ENCODE data around the gene PCSK4.

The PCSK4 gene

DNA sequence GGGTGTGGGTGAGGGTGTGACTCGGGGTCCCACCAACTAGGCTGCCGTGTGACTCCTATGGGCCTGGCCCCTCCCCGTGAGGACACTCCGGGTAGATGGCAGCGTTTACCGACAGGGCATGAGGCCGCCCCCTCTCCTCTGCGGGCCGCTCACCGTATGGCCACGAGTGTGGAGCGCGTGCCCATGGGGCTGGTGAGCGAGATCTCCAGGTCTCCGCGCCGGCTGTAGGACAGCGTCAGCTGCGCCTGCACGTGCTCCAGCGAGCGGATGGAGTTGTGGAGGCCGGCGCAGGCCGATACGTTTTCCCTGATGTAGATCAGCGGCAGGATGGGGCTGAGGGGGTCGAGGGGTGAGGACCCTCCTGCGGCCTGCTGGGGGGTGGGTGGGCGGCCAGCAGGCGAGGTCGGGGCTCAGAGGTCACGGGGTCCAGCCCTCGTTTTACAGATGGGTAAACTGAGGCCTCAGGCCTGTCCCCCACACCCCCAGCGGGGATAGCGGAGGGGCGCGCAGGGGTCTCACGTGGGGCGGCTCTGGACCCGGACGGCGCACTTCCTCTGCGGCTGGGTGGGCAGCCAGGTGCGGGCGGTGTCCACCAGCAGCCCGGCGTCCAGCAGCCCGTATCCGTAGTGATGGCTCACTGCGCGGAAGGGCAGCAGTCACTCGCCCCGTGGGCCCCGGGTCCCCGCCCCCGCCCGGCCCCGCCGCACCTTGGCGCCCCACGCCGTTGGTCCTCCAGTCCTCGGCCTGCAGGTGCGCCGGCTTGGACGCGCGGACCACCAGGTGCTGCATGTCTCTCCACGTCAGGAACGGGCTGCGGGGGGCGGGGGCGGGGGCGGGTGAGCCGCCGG is 6.8 kb downstream of the PCSK4 start:
- no CpG with 5 or more reads among the region's 77 CpGs for WGBS (ENCODE audit: extremely low coverage, insufficient coverage, low lambda C conversion rate)
- H3K4me2 ChIP-seq (ENCODE audit: low read length) = no peak overlapping the region

GRCh38 chr19:1482361-1483130 is 7.6 kb downstream of the PCSK4 start:
- DNase-seq = no peak
- no peak overlapping the region for H3K23ac ChIP-seq (ENCODE audit: low read length)
- H3K27me3 ChIP-seq (ENCODE audit: insufficient read depth, low read length, poor library complexity) = no peaks in the 10 kb centered on the region
- no peak overlapping the region for H3K27ac ChIP-seq (ENCODE audit: low read depth, low read length)
- H3K4me3 ChIP-seq (ENCODE audit: low read length) = no peak overlapping the region
- H2BK15ac ChIP-seq (replicated peaks; ENCODE audit: low read depth) = no peak overlapping the region
- no peak overlapping the region for H3K4ac ChIP-seq (ENCODE audit: low read depth, low read length)
- H4K8ac ChIP-seq (ENCODE audit: low read depth, low read length) = no peak overlapping the region
- H3K18ac ChIP-seq (ENCODE audit: low read length) = no peak overlapping the region
- H2AK5ac ChIP-seq (ENCODE audit: low read length) = no peak overlapping the region
- no peaks in the 10 kb centered on the region for H3K36me3 ChIP-seq (ENCODE audit: control insufficient read depth, insufficient read depth, low read length)
- H3K56ac ChIP-seq (ENCODE audit: low read length) = no peak overlapping the region
- H2BK120ac ChIP-seq (ENCODE audit: low read depth, low read length) = no peak overlapping the region
- peaks cover 3% of the 10 kb centered on the region for H3K79me1 ChIP-seq (ENCODE audit: low read length)
- H4K5ac ChIP-seq (ENCODE audit: low read length) = no peak overlapping the region
- no CpG with 5 or more reads among the region's 37 CpGs for WGBS (ENCODE audit: extremely low coverage, insufficient coverage, low lambda C conversion rate)
- no peak overlapping the region for H2BK5ac ChIP-seq (ENCODE audit: low read length)
- H3K4me2 ChIP-seq (ENCODE audit: low read length) = no peak overlapping the region
- H3K9ac ChIP-seq (ENCODE audit: low read length) = no peak overlapping the region
- peaks cover 2% of the 10 kb centered on the region for H3K79me2 ChIP-seq (ENCODE audit: control insufficient read depth, insufficient read depth, low read length)
- H3K4me1 ChIP-seq (ENCODE audit: control insufficient read depth, low read depth, low read length) = no peaks in the 10 kb centered on the region

More for the DNA sequence above, 6.8 kb downstream of the PCSK4 start:
- Histone ChIP-seq H4K5ac (ENCODE audit: low read length) (no peak overlapping the region), H3K36me3 (ENCODE audit: control insufficient read depth, insufficient read depth, low read length) (no peaks in the 10 kb centered on the region), H4K8ac (ENCODE audit: low read depth, low read length) (no peak overlapping the region), H3K4ac (ENCODE audit: low read depth, low read length) (no peak overlapping the region), H3K27me3 (ENCODE audit: insufficient read depth, low read length, poor library complexity) (no peaks in the 10 kb centered on the region), H2AK5ac (ENCODE audit: low read length) (no peak overlapping the region), H2BK15ac (replicated peaks; ENCODE audit: low read depth) (no peak overlapping the region), H2BK120ac (ENCODE audit: low read depth, low read length) (no peak overlapping the region), H3K23ac (ENCODE audit: low read length) (no peak overlapping the region), H3K18ac (ENCODE audit: low read length) (no peak overlapping the region), H3K9ac (ENCODE audit: low read length) (no peak overlapping the region), H3K27ac (ENCODE audit: low read depth, low read length) (no peak overlapping the region), H2BK5ac (ENCODE audit: low read length) (no peak overlapping the region), H3K4me3 (ENCODE audit: low read length) (no peak overlapping the region), H3K79me1 (ENCODE audit: low read length) (peaks cover 3% of the 10 kb centered on the region), H3K4me1 (ENCODE audit: control insufficient read depth, low read depth, low read length) (no peaks in the 10 kb centered on the region), H3K56ac (ENCODE audit: low read length) (no peak overlapping the region), H3K79me2 (ENCODE audit: control insufficient read depth, insufficient read depth, low read length) (peaks cover 2% of the 10 kb centered on the region)
- DNase-seq = no peak

DNA sequence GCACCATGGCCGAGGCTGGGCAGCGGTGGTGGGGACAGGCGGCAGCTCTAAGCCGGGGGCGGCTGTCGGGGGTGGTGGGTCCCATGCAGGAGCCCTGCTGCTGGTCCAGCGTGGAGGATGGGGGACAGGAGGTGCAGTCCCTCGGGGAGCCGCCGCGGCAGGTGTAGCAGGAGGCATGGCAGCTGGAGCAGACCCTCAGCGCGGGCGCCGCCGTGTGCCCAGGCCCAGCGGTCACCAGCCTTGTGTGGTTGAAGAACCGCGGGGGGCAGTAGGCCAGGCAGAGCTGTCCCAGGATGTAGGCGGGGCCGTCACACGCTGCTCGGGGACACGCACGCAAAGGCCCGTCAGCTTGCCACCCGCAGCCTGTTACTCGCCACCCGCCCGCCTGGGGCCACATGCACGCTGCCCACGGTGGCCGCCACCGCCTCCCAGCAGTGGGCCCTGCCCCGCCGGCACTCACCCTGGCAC is 8.2 kb downstream of the PCSK4 start:
- no peak overlapping the region for H3K23ac ChIP-seq (ENCODE audit: low read length)
- no peak overlapping the region for H3K56ac ChIP-seq (ENCODE audit: low read length)
- no peak overlapping the region for H3K9ac ChIP-seq (ENCODE audit: low read length)
- H4K8ac ChIP-seq (ENCODE audit: low read depth, low read length) = no peak overlapping the region
- no CpG with 5 or more reads among the region's 36 CpGs for WGBS (ENCODE audit: extremely low coverage, insufficient coverage, low lambda C conversion rate)
- H3K79me2 ChIP-seq (ENCODE audit: control insufficient read depth, insufficient read depth, low read length) = peaks cover 2% of the 10 kb centered on the region
- no peak overlapping the region for H2AK5ac ChIP-seq (ENCODE audit: low read length)
- H3K18ac ChIP-seq (ENCODE audit: low read length) = no peak overlapping the region
- H3K4me3 ChIP-seq (ENCODE audit: low read length) = no peak overlapping the region
- no peaks in the 10 kb centered on the region for H3K36me3 ChIP-seq (ENCODE audit: control insufficient read depth, insufficient read depth, low read length)
- H2BK15ac ChIP-seq (replicated peaks; ENCODE audit: low read depth) = no peak overlapping the region
- no peak overlapping the region for H2BK5ac ChIP-seq (ENCODE audit: low read length)
- H3K27ac ChIP-seq (ENCODE audit: low read depth, low read length) = no peak overlapping the region
- no peak for DNase-seq
- no peaks in the 10 kb centered on the region for H3K4me1 ChIP-seq (ENCODE audit: control insufficient read depth, low read depth, low read length)
- no peak overlapping the region for H3K4ac ChIP-seq (ENCODE audit: low read depth, low read length)
- H2BK120ac ChIP-seq (ENCODE audit: low read depth, low read length) = no peak overlapping the region
- H3K27me3 ChIP-seq (ENCODE audit: insufficient read depth, low read length, poor library complexity) = no peaks in the 10 kb centered on the region
- H3K79me1 ChIP-seq (ENCODE audit: low read length) = peaks cover 6% of the 10 kb centered on the region
- no peak overlapping the region for H4K5ac ChIP-seq (ENCODE audit: low read length)
- no peak overlapping the region for H3K4me2 ChIP-seq (ENCODE audit: low read length)

DNA sequence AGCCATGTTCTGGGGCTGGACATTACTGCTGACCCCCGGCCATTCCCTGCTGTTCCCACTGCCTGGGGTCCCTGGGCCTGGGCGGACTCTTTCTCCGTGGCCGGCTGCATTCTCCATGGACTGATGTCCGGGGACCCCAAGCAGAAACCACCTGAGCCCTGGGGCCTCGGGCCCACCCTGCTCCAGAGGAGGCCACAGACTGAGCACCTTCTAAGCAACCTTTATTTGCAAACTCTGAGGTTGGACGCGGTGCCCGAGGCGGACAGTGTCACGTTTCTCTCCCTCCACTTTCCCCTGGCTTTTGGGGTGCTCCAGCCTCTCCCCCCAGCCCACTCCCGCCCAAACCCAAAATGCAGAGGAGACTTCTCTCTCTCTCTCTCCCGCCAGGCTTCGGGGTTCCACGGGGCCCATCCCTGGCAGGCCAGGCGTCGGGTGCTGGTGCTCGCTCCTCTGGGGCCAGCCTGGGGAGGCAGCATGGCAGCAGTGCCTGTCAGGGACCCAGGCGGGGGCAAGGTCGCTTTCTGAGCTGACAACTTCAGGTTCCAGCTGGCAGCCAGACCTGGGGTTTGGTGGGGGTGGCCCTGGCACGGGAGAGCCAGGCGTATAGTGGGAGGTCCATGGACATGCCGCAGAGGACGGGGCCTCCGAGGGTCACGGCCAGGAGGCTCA is 8.8 kb downstream of the PCSK4 start:
- H4K5ac ChIP-seq (ENCODE audit: low read length) = no peak overlapping the region
- no peak overlapping the region for H3K4me3 ChIP-seq (ENCODE audit: low read length)
- no peak overlapping the region for H2AK5ac ChIP-seq (ENCODE audit: low read length)
- no peak overlapping the region for H2BK5ac ChIP-seq (ENCODE audit: low read length)
- WGBS (ENCODE audit: extremely low coverage, insufficient coverage, low lambda C conversion rate) = no CpG with 5 or more reads among the region's 26 CpGs
- DNase-seq = no peak
- peaks cover 2% of the 10 kb centered on the region for H3K79me2 ChIP-seq (ENCODE audit: control insufficient read depth, insufficient read depth, low read length)
- H2BK15ac ChIP-seq (replicated peaks; ENCODE audit: low read depth) = no peak overlapping the region
- no peak overlapping the region for H3K9ac ChIP-seq (ENCODE audit: low read length)
- H2BK120ac ChIP-seq (ENCODE audit: low read depth, low read length) = no peak overlapping the region
- H3K79me1 ChIP-seq (ENCODE audit: low read length) = peaks cover 6% of the 10 kb centered on the region
- H3K23ac ChIP-seq (ENCODE audit: low read length) = no peak overlapping the region
- H3K27ac ChIP-seq (ENCODE audit: low read depth, low read length) = no peak overlapping the region
- no peaks in the 10 kb centered on the region for H3K36me3 ChIP-seq (ENCODE audit: control insufficient read depth, insufficient read depth, low read length)
- no peaks in the 10 kb centered on the region for H3K4me1 ChIP-seq (ENCODE audit: control insufficient read depth, low read depth, low read length)
- H3K18ac ChIP-seq (ENCODE audit: low read length) = no peak overlapping the region
- no peaks in the 10 kb centered on the region for H3K27me3 ChIP-seq (ENCODE audit: insufficient read depth, low read length, poor library complexity)
- H4K8ac ChIP-seq (ENCODE audit: low read depth, low read length) = no peak overlapping the region
- H3K4ac ChIP-seq (ENCODE audit: low read depth, low read length) = no peak overlapping the region
- H3K56ac ChIP-seq (ENCODE audit: low read length) = no peak overlapping the region
- H3K4me2 ChIP-seq (ENCODE audit: low read length) = no peak overlapping the region

GRCh38 chr19:1478934-1479707 is 11.0 kb downstream of the PCSK4 start, which contains the start of gene C19orf25:
C19orf25 (minus strand) TSS chr19:1479215; CDS start chr19:1478903, 312 bp downstream.
- peak within 1 kb of the TSS; percentile 39 for H3K4ac ChIP-seq (ENCODE audit: low read depth, low read length)
- WGBS (ENCODE audit: extremely low coverage, insufficient coverage, low lambda C conversion rate) = no CpG with 5 or more reads among the region's 71 CpGs
- peaks cover 2% of the 10 kb centered on the region for H3K79me2 ChIP-seq (ENCODE audit: control insufficient read depth, insufficient read depth, low read length)
- H3K9ac ChIP-seq (ENCODE audit: low read length) = peak within 1 kb of the TSS; percentile 95
- no peaks in the 10 kb centered on the region for H3K36me3 ChIP-seq (ENCODE audit: control insufficient read depth, insufficient read depth, low read length)
- DNase-seq = peak; percentile 97
- H3K4me1 ChIP-seq (ENCODE audit: control insufficient read depth, low read depth, low read length) = no peaks in the 10 kb centered on the region
- no peak within 1 kb of the TSS for H4K5ac ChIP-seq (ENCODE audit: low read length)
- H3K56ac ChIP-seq (ENCODE audit: low read length) = peak within 1 kb of the TSS; percentile 93
- peak within 1 kb of the TSS; percentile 84 for H3K4me3 ChIP-seq (ENCODE audit: low read length)
- H3K23ac ChIP-seq (ENCODE audit: low read length) = no peak within 1 kb of the TSS
- no peak within 1 kb of the TSS for H2AK5ac ChIP-seq (ENCODE audit: low read length)
- H3K27me3 ChIP-seq (ENCODE audit: insufficient read depth, low read length, poor library complexity) = no peaks in the 10 kb centered on the region
- peak within 1 kb of the TSS; percentile 61 for H3K4me2 ChIP-seq (ENCODE audit: low read length)
- H2BK120ac ChIP-seq (ENCODE audit: low read depth, low read length) = no peak within 1 kb of the TSS
- peaks cover 6% of the 10 kb centered on the region for H3K79me1 ChIP-seq (ENCODE audit: low read length)
- H3K18ac ChIP-seq (ENCODE audit: low read length) = peak within 1 kb of the TSS; percentile 35
- H4K8ac ChIP-seq (ENCODE audit: low read depth, low read length) = no peak within 1 kb of the TSS
- no peak within 1 kb of the TSS for H2BK5ac ChIP-seq (ENCODE audit: low read length)
- H3K27ac ChIP-seq (ENCODE audit: low read depth, low read length) = peak within 1 kb of the TSS; percentile 33
- H2BK15ac ChIP-seq (replicated peaks; ENCODE audit: low read depth) = no peak within 1 kb of the TSS

All from mesendoderm (in vitro differentiated cells).